Retina (tissue), 1 donor: ENCODE data around the gene ZNF513.

Experiments
- DNase-seq: peaks from one replicate; pipeline ENCODE4 v3.0.0-alpha.2; 2016

Gene ZNF513

GRCh38 chr2:27381577-27382181 is 1.1 kb upstream of the ZNF513 start:
- DNase-seq, result no peak

GRCh38 chr2:27379836-27380625 is 503 bp downstream of the ZNF513 start:
- DNase-seq, result peak; percentile 60

GRCh38 chr2:27379383-27379835 is 1.1 kb downstream of the ZNF513 start:
- no peak for DNase-seq

GRCh38 chr2:27378809-27379290 is 1.7 kb downstream of the ZNF513 start:
- no peak for DNase-seq

GRCh38 chr2:27378096-27378808 is 2.3 kb downstream of the ZNF513 start:
- DNase-seq, result no peak

GRCh38 chr2:27377618-27378095 is 2.9 kb downstream of the ZNF513 start:
- no peak for DNase-seq

- DNase-seq, result no peak
These were observed 3.5 kb downstream of the ZNF513 start for GRCh38 chr2:27376866-27377617.

- DNase-seq, result no peak
These were observed 4.2 kb downstream of the ZNF513 start for GRCh38 chr2:27376151-27376865.

- DNase-seq, result no peak
These were observed 4.9 kb downstream of the ZNF513 start for GRCh38 chr2:27375513-27376099.

GRCh38 chr2:27373567-27373966 is 7.0 kb downstream of the ZNF513 start:
- DNase-seq, result no peak

- no peak for DNase-seq
These were observed 7.6 kb downstream of the ZNF513 start for GRCh38 chr2:27372937-27373336.

- no peak for DNase-seq
These were observed 9.5 kb downstream of the ZNF513 start for GRCh38 chr2:27370816-27371620.

- DNase-seq, result peak; percentile 99
These were observed 10.3 kb downstream of the ZNF513 start, which contains the start of the genes EIF2B4 and SNX17 for GRCh38 chr2:27370026-27370815. TSS of gene EIF2B4 (minus strand) at chr2:27370338. CDS start at chr2:27370314, 24 bp downstream. TSS of gene SNX17 (plus strand) at chr2:27370616. CDS start at chr2:27370744, 128 bp downstream.

GRCh38 chr2:27369471-27370025 is 11.0 kb downstream of the ZNF513 start:
- DNase-seq, result no peak

GRCh38 chr2:27363933-27364332 is 16.6 kb downstream of the ZNF513 start:
- DNase-seq, result no peak

GRCh38 chr2:27362678-27363420 is 17.7 kb downstream of the ZNF513 start:
- DNase-seq, result no peak

GRCh38 chr2:27356382-27357181 is 24.0 kb downstream of the ZNF513 start, which contains the start of gene GTF3C2:
TSS of gene GTF3C2 (minus strand) at chr2:27356764. CDS start at chr2:27343554, 13,210 bp downstream.
- peak; percentile 99 for DNase-seq

GRCh38 chr2:27356056-27356381 is 24.5 kb downstream of the ZNF513 start:
- no peak for DNase-seq
